ENCODE data around the gene USP47. TPM values are rescaled to one million over a fixed set of nuclear protein-coding genes. Genes with fewer than 3 reads are reported as not detected.

USP47 gene
- total RNA-seq, 4 donors from 2014 or later: 84.4 to 222 (median 97.6) TPM

DNA sequence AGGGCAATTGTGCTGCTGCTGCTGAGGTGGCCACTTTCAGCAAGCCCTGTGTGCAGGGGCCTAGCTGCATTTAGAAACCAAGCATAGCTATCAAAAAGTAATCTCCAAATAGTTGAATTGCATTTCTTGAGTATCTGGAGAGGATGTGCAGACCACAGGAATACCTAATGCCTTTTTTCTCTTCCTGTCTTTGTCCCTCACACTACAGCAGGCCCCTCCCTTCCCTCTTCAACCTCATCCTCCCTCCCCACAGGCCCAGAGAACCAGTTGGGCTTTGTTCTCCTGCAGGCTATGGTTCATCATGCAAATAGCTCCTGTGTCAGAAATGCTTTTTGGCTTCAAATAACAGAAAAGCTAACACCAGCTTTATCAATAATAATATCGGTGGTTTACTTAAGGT is 118.9 kb downstream of the USP47 start:
- H3K9me3 ChIP-seq: no peaks in the 10 kb centered on the region
- H3K4me3 ChIP-seq: no peak overlapping the region
- no peaks in the 10 kb centered on the region for H3K27me3 ChIP-seq
- ATAC-seq (no peak), DNase-seq (no peak)
- intact Hi-C loops (cut with DNase I; ENCODE audit: low total_unique reads): no loop called here
- no peaks in the 10 kb centered on the region for H3K4me1 ChIP-seq
- H3K36me3 ChIP-seq: peaks cover 0 to 16% of the 10 kb centered on the region in 2 donors
- in situ Hi-C loops (cut with MboI; ENCODE audit: low sequenced_read_pairs in 4 of 4): no loop called here
- H3K27ac ChIP-seq: no peak overlapping the region
- TF ChIP-seq, protein P1, sequence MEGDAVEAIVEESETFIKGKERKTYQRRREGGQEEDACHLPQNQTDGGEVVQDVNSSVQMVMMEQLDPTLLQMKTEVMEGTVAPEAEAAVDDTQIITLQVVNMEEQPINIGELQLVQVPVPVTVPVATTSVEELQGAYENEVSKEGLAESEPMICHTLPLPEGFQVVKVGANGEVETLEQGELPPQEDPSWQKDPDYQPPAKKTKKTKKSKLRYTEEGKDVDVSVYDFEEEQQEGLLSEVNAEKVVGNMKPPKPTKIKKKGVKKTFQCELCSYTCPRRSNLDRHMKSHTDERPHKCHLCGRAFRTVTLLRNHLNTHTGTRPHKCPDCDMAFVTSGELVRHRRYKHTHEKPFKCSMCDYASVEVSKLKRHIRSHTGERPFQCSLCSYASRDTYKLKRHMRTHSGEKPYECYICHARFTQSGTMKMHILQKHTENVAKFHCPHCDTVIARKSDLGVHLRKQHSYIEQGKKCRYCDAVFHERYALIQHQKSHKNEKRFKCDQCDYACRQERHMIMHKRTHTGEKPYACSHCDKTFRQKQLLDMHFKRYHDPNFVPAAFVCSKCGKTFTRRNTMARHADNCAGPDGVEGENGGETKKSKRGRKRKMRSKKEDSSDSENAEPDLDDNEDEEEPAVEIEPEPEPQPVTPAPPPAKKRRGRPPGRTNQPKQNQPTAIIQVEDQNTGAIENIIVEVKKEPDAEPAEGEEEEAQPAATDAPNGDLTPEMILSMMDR (IDR thresholded peaks at IDR 0.05 in 4 of 5, conservative IDR thresholded peaks at IDR 0.05 in 1 of 5): no peak
- TF ChIP-seq POLR2A (IDR thresholded peaks at IDR 0.05): no peak

DNA sequence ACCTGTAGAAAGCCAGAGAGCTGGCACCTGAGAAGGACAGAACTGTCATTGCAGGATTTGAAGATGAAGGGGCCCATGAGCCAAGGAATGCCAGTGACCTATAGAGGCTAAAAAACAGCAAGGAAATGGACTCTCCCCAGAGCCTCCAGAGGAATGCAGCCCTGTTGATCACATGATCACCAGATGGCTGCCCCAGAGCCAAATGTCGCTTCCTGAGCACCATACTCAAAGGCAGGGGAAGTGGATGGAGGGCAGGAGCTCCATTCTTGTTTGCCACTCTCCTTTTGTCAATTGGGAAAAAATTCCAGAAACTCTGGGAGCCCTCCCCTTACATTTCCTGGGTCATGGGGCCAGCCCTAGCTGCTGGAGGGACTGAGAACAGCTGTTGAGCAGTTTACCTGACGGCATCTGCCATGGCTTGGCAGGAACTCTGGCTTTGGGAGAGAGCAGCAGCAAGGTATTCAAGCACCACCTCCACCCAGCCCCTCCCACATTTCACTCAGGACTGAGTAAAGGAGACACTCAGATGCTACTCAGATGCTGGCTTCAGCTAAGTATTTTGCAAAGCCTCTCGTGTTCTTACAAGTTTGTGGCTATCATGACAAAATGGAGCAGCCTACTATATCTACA is 119.7 kb downstream of the USP47 start:
- Histone ChIP-seq H3K4me3 (no peak overlapping the region), H3K27ac (no peak overlapping the region), H3K27me3 (no peaks in the 10 kb centered on the region), H3K4me1 (no peaks in the 10 kb centered on the region), H3K9me3 (no peaks in the 10 kb centered on the region), H3K36me3 (peaks cover 0 to 8% of the 10 kb centered on the region in 2 donors)
- ATAC-seq: no peak
- intact Hi-C loops (cut with DNase I; ENCODE audit: low total_unique reads): no loop called here
- TF ChIP-seq, protein P1 (IDR thresholded peaks at IDR 0.05 in 4 of 5, conservative IDR thresholded peaks at IDR 0.05 in 1 of 5): no peak
- no peak for TF ChIP-seq POLR2A (IDR thresholded peaks at IDR 0.05)
- DNase-seq: no peak
- in situ Hi-C loops (cut with MboI; ENCODE audit: low sequenced_read_pairs in 4 of 4): no loop called here

DNA sequence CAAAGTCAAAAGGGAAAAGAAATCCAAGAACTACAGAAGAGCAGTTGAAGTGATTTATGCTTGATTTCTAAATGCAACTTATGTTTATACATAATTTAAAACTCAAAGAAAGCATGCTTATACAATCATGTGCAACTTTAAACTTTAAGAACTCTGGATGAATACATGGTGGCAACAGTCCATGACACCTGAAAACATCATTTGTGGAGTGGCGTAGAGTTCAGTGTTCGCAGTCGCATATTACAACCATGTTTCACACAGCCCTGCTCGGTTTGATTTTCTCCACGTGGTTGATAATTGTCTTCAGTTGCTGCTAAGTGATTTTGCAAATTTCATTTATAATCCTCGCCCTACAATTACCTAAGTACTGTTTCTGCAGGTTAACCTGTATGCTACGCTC is 121.3 kb downstream of the USP47 start:
- Histone ChIP-seq H3K36me3 (no peaks in the 10 kb centered on the region), H3K27me3 (no peaks in the 10 kb centered on the region), H3K4me3 (no peak overlapping the region), H3K4me1 (no peaks in the 10 kb centered on the region), H3K27ac (no peak overlapping the region), H3K9me3 (no peaks in the 10 kb centered on the region)
- TF ChIP-seq, protein P1 (IDR thresholded peaks at IDR 0.05 in 4 of 5, conservative IDR thresholded peaks at IDR 0.05 in 1 of 5): no peak
- no peak for TF ChIP-seq POLR2A (IDR thresholded peaks at IDR 0.05)
- in situ Hi-C loops (cut with MboI; ENCODE audit: low sequenced_read_pairs in 4 of 4): no loop called here
- intact Hi-C loops (cut with DNase I; ENCODE audit: low total_unique reads): no loop called here
- DNase-seq: no peak
- ATAC-seq: no peak

DNA sequence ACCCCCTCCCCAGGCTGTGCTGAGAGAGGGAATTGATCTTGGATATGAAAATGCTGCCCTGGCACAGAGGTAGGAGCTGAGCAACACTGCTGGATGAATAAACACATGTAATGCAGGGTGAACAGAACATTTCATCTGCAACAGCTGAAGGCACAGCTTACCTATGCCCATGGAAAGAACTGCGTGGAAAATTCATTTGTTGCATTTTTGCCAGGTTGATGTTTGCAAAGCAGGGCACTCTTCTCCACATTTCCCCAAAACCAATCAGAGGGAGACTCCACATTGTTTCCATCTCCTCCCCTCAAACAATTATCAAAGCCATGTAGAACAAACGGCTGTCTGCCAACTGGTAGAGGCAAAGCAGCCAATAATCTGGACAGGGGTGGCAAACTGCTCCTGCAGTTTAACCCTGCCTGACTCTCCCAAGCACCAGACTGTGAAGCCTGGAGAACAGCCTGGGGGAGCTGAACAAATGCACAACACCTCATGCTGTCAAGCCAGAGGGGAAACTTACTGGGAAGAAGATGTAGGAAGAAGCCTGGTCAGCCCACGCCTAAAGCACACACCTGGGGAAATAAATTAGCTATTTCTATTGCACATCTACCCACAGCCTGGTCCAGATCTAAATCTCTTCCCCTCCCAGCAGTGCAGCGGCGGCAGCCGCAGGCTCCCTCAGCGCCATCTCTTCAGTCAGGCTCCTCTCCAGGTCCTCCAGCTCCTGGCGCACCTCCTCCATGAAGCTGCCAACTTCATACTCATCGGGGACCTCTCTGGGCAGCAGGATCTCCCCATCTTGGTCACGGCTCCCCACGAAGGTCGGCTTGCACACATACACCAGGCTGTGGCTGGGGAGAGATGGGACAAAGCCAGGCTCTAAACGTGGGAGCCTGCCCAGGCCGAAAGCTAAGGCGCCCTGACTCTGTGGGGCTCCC is 122.3 kb downstream of the USP47 start:
- no peak for TF ChIP-seq POLR2A (IDR thresholded peaks at IDR 0.05)
- TF ChIP-seq, protein P1 (IDR thresholded peaks at IDR 0.05 in 4 of 5, conservative IDR thresholded peaks at IDR 0.05 in 1 of 5): no peak
- intact Hi-C loops (cut with DNase I; ENCODE audit: low total_unique reads): loop anchor here (2.0 kb wide), 1 partner anchor 165 kb away; no protein-coding TSS in a partner anchor
- no peaks in the 10 kb centered on the region for H3K4me1 ChIP-seq
- no peaks in the 10 kb centered on the region for H3K27me3 ChIP-seq
- in situ Hi-C loops (cut with MboI; ENCODE audit: low sequenced_read_pairs in 4 of 4): no loop called here
- DNase-seq (no peak), ATAC-seq (no peak)
- H3K27ac ChIP-seq: no peak overlapping the region
- no peaks in the 10 kb centered on the region for H3K36me3 ChIP-seq
- no peak overlapping the region for H3K4me3 ChIP-seq
- H3K9me3 ChIP-seq: no peaks in the 10 kb centered on the region

Data from gastrocnemius medialis (tissue), 4 donors.